Loucy (cell line): ENCODE results near the gene PLEKHG4B.

ENCODE experiments used
- H2AFZ ChIP-seq: fragments of 200-600 bp; sonication (generic); 2 replicates; pipeline ENCODE4 v1.6.0; 2016; ENCODE audit warnings: antibody characterized with exemption, mild to moderate bottlenecking, low read length, moderate library complexity
- H3F3A ChIP-seq: fragments of 200-600 bp; 2 replicates; pipeline ENCODE4 v1.6.0; 2016; ENCODE audit warnings: antibody characterized with exemption, low read depth, mild to moderate bottlenecking
- H3K27me3 ChIP-seq: fragments of 200-600 bp; sonication (generic); 2 replicates; pipeline ENCODE4 v1.6.1; 2014; ENCODE audit warnings: low read length, mild to moderate bottlenecking; ENCODE audit not compliant: insufficient read depth, poor library complexity, severe bottlenecking
- H3K36me3 ChIP-seq: fragments of 200-600 bp; sonication (generic); 2 replicates; pipeline ENCODE4 v1.6.1; 2016; ENCODE audit warnings: low read length; ENCODE audit not compliant: insufficient read depth
- H3K4me1 ChIP-seq: fragments of 200-600 bp; sonication (generic); 2 replicates; pipeline ENCODE4 v1.5.1; 2014; ENCODE audit warnings: low read length, mild to moderate bottlenecking; ENCODE audit not compliant: insufficient read depth, poor library complexity, severe bottlenecking
- H3K4me2 ChIP-seq: fragments of 200-600 bp; sonication (generic); 2 replicates; pipeline ENCODE4 v1.6.0; 2014; ENCODE audit warnings: antibody characterized with exemption, low read length, low read depth, mild to moderate bottlenecking; ENCODE audit not compliant: poor library complexity, severe bottlenecking
- H3K4me3 ChIP-seq: fragments of 200-600 bp; sonication (generic); 2 replicates; pipeline ENCODE4 v1.5.1; 2014; ENCODE audit warnings: low read length, mild to moderate bottlenecking, mixed read lengths; ENCODE audit not compliant: poor library complexity, severe bottlenecking
- H3K79me2 ChIP-seq: fragments of 200-600 bp; sonication (generic); 2 replicates; pipeline ENCODE4 v1.6.1; 2014; ENCODE audit warnings: low read length; ENCODE audit not compliant: insufficient read depth
- H3K9ac ChIP-seq: fragments of 200-600 bp; sonication (generic); 2 replicates; pipeline ENCODE4 v1.6.0; 2014; ENCODE audit warnings: mild to moderate bottlenecking, low read depth, low read length, moderate library complexity; ENCODE audit not compliant: poor library complexity, severe bottlenecking
- H3K9me2 ChIP-seq: fragments of 200-600 bp; sonication (generic); replicated peaks from 2 replicates; pipeline ENCODE4 v1.6.1; 2016; ENCODE audit warnings: low read depth, low read length, mixed read lengths
- H3K9me3 ChIP-seq: fragments of 200-600 bp; sonication (generic); 2 replicates; pipeline ENCODE4 v1.6.1; 2014; ENCODE audit warnings: mild to moderate bottlenecking, antibody characterized with exemption, low read length, low read depth; ENCODE audit not compliant: insufficient read depth
- H4K20me1 ChIP-seq: fragments of 200-600 bp; sonication (generic); 2 replicates; pipeline ENCODE4 v1.6.0; 2014; ENCODE audit warnings: antibody characterized with exemption, low read length, mild to moderate bottlenecking; ENCODE audit not compliant: insufficient read depth, poor library complexity, severe bottlenecking
- EZH2phosphoT487 ChIP-seq: fragments of 200-600 bp; IDR thresholded peaks from 2 replicates; pipeline ENCODE4 v1.6.1; 2018; ENCODE audit warnings: antibody characterized with exemption, mild to moderate bottlenecking, moderate library complexity, borderline replicate concordance
- TF ChIP-seq, protein P1 (sequence below): fragments of 200-600 bp; sonication (generic); conservative IDR thresholded peaks from 2 replicates; pipeline ENCODE4 v1.5.1; 2014; ENCODE audit warnings: mild to moderate bottlenecking, antibody characterized with exemption, low read length

Gene PLEKHG4B

DNA sequence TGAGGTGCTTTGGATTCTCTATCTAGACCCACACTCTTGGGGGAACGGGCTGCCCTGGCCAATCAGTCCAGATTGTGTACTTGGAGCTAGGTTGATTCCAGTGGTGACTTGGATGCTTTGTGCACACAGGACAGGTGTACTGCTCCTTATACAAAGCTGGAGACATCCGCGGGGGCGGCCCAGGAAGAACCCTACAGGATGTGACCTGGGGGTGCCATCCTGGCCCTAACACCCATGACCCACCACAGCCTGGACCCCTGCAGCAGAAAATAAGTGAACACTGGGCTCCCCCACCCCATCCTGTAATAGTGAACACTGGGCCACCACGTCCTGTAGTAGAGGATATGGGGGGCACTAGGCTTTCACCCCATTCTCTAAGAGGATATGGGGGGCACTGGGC lies 12.1 kb upstream of the PLEKHG4B start:
- Histone ChIP-seq H3K9me2 (no peaks in the 10 kb centered on the region), H3K36me3 (no peaks in the 10 kb centered on the region), H3K4me2 (no peak overlapping the region), H3K79me2 (no peaks in the 10 kb centered on the region), H3K9me3 (no peaks in the 10 kb centered on the region), H3K4me3 (no peak overlapping the region), H3K4me1 (peaks cover 21% of the 10 kb centered on the region), H4K20me1 (no peaks in the 10 kb centered on the region), H3F3A (no peaks in the 10 kb centered on the region), H3K9ac (no peak overlapping the region), H3K27me3 (no peaks in the 10 kb centered on the region), H2AFZ (no peak overlapping the region)
- TF ChIP-seq, protein P1, sequence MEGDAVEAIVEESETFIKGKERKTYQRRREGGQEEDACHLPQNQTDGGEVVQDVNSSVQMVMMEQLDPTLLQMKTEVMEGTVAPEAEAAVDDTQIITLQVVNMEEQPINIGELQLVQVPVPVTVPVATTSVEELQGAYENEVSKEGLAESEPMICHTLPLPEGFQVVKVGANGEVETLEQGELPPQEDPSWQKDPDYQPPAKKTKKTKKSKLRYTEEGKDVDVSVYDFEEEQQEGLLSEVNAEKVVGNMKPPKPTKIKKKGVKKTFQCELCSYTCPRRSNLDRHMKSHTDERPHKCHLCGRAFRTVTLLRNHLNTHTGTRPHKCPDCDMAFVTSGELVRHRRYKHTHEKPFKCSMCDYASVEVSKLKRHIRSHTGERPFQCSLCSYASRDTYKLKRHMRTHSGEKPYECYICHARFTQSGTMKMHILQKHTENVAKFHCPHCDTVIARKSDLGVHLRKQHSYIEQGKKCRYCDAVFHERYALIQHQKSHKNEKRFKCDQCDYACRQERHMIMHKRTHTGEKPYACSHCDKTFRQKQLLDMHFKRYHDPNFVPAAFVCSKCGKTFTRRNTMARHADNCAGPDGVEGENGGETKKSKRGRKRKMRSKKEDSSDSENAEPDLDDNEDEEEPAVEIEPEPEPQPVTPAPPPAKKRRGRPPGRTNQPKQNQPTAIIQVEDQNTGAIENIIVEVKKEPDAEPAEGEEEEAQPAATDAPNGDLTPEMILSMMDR = no peak

DNA sequence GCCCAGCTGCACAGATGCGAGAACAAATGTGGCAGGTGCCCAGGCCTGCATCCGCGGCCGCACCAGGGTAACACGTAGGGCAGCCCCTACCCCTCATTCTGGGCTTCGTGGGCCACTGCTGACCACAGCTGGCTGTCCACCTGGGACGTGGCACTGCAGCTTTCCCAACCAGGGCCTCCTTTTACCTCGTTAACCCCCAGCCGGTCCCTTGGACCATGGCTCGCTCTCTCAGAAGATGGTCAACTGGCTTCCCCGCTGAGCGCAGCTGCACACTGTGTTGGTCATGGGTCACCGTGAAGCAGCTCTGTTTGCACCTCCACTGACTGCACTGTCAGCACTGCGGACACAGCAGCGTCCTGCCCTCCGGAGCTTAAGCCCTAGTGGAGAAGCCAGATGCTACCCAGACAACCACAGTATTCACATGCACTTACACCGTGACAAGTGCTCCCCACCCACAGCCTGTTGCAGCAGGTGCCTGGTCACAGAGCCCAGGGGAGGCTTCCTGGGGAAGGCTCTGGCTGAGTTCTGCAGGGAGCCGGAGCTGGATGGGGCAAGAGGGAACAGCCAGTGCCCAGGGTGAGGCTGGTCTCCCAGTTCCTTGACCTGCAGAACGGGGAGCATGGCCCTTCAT lies 10.5 kb upstream of the PLEKHG4B start:
- Histone ChIP-seq H3K4me2 (no peak overlapping the region), H3K27me3 (no peaks in the 10 kb centered on the region), H3K9me3 (no peaks in the 10 kb centered on the region), H3K9me2 (no peaks in the 10 kb centered on the region), H3F3A (no peaks in the 10 kb centered on the region), H4K20me1 (no peaks in the 10 kb centered on the region), H3K4me1 (peaks cover 20% of the 10 kb centered on the region), H3K4me3 (no peak overlapping the region), H2AFZ (no peak overlapping the region), H3K79me2 (no peaks in the 10 kb centered on the region), H3K36me3 (no peaks in the 10 kb centered on the region), H3K9ac (no peak overlapping the region)
- TF ChIP-seq EZH2phosphoT487 = no peak
- TF ChIP-seq, protein P1 = no peak

DNA sequence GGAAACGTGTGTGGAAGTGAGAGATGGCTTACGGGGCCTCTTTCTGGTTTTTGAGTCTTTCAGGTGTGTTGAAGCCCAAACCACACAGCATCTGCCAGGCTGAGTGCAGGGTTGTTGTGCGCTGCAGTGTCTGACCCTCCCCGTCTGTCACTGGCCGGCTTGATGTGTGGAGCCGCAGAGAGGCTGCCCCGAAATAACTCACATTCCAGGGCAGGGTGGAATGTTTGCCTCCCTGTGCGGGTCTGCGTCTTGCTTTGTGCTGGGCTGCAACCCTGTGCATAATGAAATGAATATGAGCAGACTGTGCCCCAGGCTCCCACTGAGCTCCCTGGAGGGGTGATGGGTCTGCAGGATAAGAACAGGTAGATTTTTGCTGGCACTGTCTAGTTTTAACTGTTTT lies 9.9 kb upstream of the PLEKHG4B start:
- no peaks in the 10 kb centered on the region for H3K9me2 ChIP-seq
- no peak overlapping the region for H3K4me2 ChIP-seq
- no peak for TF ChIP-seq EZH2phosphoT487
- TF ChIP-seq, protein P1 = no peak
- no peaks in the 10 kb centered on the region for H3K79me2 ChIP-seq
- H3K4me3 ChIP-seq = no peak overlapping the region
- peaks cover 17% of the 10 kb centered on the region for H3K4me1 ChIP-seq
- no peaks in the 10 kb centered on the region for H3K27me3 ChIP-seq
- no peaks in the 10 kb centered on the region for H3F3A ChIP-seq
- H4K20me1 ChIP-seq = no peaks in the 10 kb centered on the region
- no peaks in the 10 kb centered on the region for H3K9me3 ChIP-seq
- no peaks in the 10 kb centered on the region for H3K36me3 ChIP-seq
- no peak overlapping the region for H3K9ac ChIP-seq
- no peak overlapping the region for H2AFZ ChIP-seq
